Keratinocyte (primary cell): ENCODE results near the gene HES2. TPM values are rescaled to one million over a fixed set of nuclear protein-coding genes. Genes with fewer than 3 reads are reported as not detected.

Source experiments
- DNase-seq: peaks from one replicate; pipeline ENCODE4 v3.0.0-alpha.2; 2011; ENCODE audit warnings: low read depth, missing footprints, low spot score
- FAIRE-seq: peaks from 2 replicates; lab custom pipeline; 2011; peaks lifted over from hg19 to GRCh38; lab: Jason Lieb, UNC
- H2AFZ ChIP-seq: 2 replicates; pipeline ENCODE4 v1.6.0; 2012; ENCODE audit warnings: low read length, control low read depth, inconsistent platforms; ENCODE audit not compliant: control insufficient read depth
- H3K27ac ChIP-seq: 2 replicates; pipeline ENCODE4 v1.5.1; 2011; ENCODE audit warnings: low read length; ENCODE audit not compliant: control insufficient read depth, insufficient read depth
- H3K27me3 ChIP-seq: 3 replicates; pipeline ENCODE4 v1.6.0; 2011; ENCODE audit warnings: low read length; ENCODE audit not compliant: control insufficient read depth, insufficient read depth; ENCODE audit errors: extremely low read depth
- H3K36me3 ChIP-seq, 2 experiments: 2 replicates in 1 of 2; 3 replicates in 1 of 2; pipeline ENCODE4 v1.5.1; 2011; ENCODE audit warnings: low read length in 2 of 2, mild to moderate bottlenecking in 1 of 2; ENCODE audit not compliant: control insufficient read depth in 2 of 2, insufficient read depth in 2 of 2; ENCODE audit errors: extremely low read depth in 1 of 2
- H3K4me1 ChIP-seq: 3 replicates; pipeline ENCODE4 v1.5.1; 2011; ENCODE audit warnings: low read length; ENCODE audit not compliant: control insufficient read depth, insufficient read depth; ENCODE audit errors: extremely low read depth
- H3K4me2 ChIP-seq: 3 replicates; pipeline ENCODE4 v1.6.0; 2011; ENCODE audit warnings: low read depth, low read length; ENCODE audit not compliant: control insufficient read depth, insufficient read depth; ENCODE audit errors: extremely low read depth
- H3K4me3 ChIP-seq, 3 experiments: fragments of 200-600 bp in 1 of 3; sonication (generic) in 1 of 3; 2 replicates in 2 of 3; 3 replicates in 1 of 3; pipeline ENCODE4 v1.5.1; 2011 to 2016; ENCODE audit warnings: low read length in 3 of 3, mild to moderate bottlenecking in 3 of 3, control low read depth in 2 of 3, inconsistent platforms in 1 of 3, low read depth in 1 of 3, mixed read lengths in 1 of 3, mixed run types in 1 of 3, moderate library complexity in 1 of 3; ENCODE audit not compliant: control insufficient read depth in 2 of 3, insufficient read depth in 2 of 3; ENCODE audit errors: extremely low read depth in 1 of 3
- H3K79me2 ChIP-seq: 2 replicates; pipeline ENCODE4 v1.6.0; 2012; ENCODE audit warnings: low read length; ENCODE audit not compliant: control insufficient read depth, insufficient read depth
- H3K9ac ChIP-seq: 3 replicates; pipeline ENCODE4 v1.6.0; 2011; ENCODE audit warnings: low read length; ENCODE audit not compliant: control insufficient read depth, insufficient read depth; ENCODE audit errors: extremely low read depth
- H3K9me1 ChIP-seq: 3 replicates; pipeline ENCODE4 v1.6.0; 2011; ENCODE audit warnings: low read length; ENCODE audit not compliant: control insufficient read depth, insufficient read depth; ENCODE audit errors: extremely low read depth
- H3K9me3 ChIP-seq: 2 replicates; pipeline ENCODE4 v1.5.1; 2012; ENCODE audit warnings: low read depth, low read length; ENCODE audit not compliant: control insufficient read depth
- H4K20me1 ChIP-seq: 3 replicates; pipeline ENCODE4 v1.6.0; 2011; ENCODE audit warnings: low read length; ENCODE audit not compliant: control insufficient read depth, insufficient read depth; ENCODE audit errors: extremely low read depth
- EZH2 ChIP-seq: IDR thresholded peaks from one replicate; pipeline ENCODE4 v1.6.1; 2012; ENCODE audit warnings: inconsistent platforms, mild to moderate bottlenecking, low read length, moderate library complexity
- dilution Hi-C: fragments of 300-500 bp; cut with MboI; formaldehyde crosslinking; loops from one replicate; pipeline ENCODE4 v1.7.0; 2020; ENCODE audit warnings: low sequenced_read_pairs; ENCODE audit not compliant: extremely low pct_ligation_motif_present
- polyA plus RNA-seq, 5 experiments: library from polyadenylated mRNA; depleted of rRNA in 3 of 5; stranded (reverse) in 3 of 5; stranded (forward) in 1 of 5; unstranded in 1 of 5; fragments of >200 nt; gene quantifications; 1 replicate in 1 of 5; 2 replicates in 3 of 5; 3 replicates in 1 of 5; pipeline versions ENCODE4 v1.2.1 to v1.2.3, GENCODE V29; 2011 to 2012; ENCODE audit warnings: missing spikeins in 2 of 5, low read depth in 1 of 5, low replicate concordance in 1 of 5
- TF ChIP-seq, protein P1 (sequence below), 3 experiments: IDR thresholded peaks in 1 of 3; conservative IDR thresholded peaks in 1 of 3; optimal IDR thresholded peaks in 1 of 3; 2 replicates in 2 of 3; 3 replicates in 1 of 3; pipeline versions ENCODE3 to v1.5.1; 2011; ENCODE audit warnings: low read length in 3 of 3, mild to moderate bottlenecking in 3 of 3, moderate library complexity in 2 of 3, control low read depth in 1 of 3, inconsistent platforms in 1 of 3; ENCODE audit not compliant: insufficient read depth in 2 of 3; ENCODE audit errors: extremely low read depth in 1 of 3

HES2 gene
- polyA plus RNA-seq, 1 donor (not counting 4 experiments of a cell fraction or from before 2014, with no cell fraction given), result 30.1 TPM

DNA sequence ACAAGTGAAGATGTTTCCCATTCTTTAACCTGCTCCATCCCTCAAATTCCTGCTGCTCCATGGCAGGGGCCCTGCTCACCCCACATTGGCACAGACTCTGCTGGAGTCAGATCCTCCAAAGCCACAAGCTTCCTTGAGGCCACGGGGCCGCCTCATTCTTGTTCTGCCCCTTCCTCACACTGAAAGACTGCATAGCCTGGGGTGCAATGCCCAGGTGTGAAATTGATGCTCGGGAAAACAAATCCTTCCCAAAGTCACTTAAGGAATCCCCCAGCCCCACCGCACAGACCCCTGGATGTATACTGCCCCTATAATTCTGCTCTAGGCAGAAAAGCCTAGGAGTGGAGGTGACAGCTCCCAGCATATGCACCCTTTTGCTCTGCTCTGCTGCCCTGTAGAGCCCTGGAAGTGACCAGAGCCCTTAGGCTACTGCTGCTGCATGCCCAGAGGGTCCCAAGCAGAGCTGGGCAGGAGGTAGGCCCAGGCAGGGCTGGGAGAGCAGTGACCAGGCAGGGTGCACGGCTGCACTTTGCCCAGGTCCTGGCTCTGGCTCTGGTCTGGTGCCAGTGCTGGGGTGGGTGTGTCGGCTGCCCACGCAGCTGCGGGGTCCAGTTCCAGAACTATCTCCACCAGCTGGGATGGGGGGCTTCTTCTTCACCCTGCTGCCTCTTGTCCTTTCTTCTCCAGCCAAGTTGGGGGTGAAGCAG lies 1.6 kb downstream of the HES2 start:
- DNase-seq (no peak), FAIRE-seq (no peak)
- Histone ChIP-seq H3K4me1 (peaks cover 66% of the 10 kb centered on the region), H3K9ac (peak overlapping the region; percentile 75), H3K36me3 (no peaks in the 10 kb centered on the region), H3K27ac (no peak overlapping the region), H3K27me3 (no peaks in the 10 kb centered on the region), H3K4me2 (peak overlapping the region; percentile 83), H3K79me2 (peaks cover 16% of the 10 kb centered on the region), H3K4me3 (peak overlapping the region; percentile 65 to 83 (median 68)), H3K9me3 (no peaks in the 10 kb centered on the region), H3K9me1 (no peaks in the 10 kb centered on the region), H4K20me1 (no peaks in the 10 kb centered on the region), H2AFZ (no peak overlapping the region)
- TF ChIP-seq, protein P1, sequence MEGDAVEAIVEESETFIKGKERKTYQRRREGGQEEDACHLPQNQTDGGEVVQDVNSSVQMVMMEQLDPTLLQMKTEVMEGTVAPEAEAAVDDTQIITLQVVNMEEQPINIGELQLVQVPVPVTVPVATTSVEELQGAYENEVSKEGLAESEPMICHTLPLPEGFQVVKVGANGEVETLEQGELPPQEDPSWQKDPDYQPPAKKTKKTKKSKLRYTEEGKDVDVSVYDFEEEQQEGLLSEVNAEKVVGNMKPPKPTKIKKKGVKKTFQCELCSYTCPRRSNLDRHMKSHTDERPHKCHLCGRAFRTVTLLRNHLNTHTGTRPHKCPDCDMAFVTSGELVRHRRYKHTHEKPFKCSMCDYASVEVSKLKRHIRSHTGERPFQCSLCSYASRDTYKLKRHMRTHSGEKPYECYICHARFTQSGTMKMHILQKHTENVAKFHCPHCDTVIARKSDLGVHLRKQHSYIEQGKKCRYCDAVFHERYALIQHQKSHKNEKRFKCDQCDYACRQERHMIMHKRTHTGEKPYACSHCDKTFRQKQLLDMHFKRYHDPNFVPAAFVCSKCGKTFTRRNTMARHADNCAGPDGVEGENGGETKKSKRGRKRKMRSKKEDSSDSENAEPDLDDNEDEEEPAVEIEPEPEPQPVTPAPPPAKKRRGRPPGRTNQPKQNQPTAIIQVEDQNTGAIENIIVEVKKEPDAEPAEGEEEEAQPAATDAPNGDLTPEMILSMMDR (optimal IDR thresholded peaks at IDR 0.05 in 1 of 3, IDR thresholded peaks at IDR 0.05 in 1 of 3, conservative IDR thresholded peaks at IDR 0.05 in 1 of 3; ENCODE audit: extremely low read depth in 1 of 3, insufficient read depth in 2 of 3, low read length in 3 of 3), result no peak
- TF ChIP-seq EZH2, result no peak
- dilution Hi-C loops, result no loop called here

DNA sequence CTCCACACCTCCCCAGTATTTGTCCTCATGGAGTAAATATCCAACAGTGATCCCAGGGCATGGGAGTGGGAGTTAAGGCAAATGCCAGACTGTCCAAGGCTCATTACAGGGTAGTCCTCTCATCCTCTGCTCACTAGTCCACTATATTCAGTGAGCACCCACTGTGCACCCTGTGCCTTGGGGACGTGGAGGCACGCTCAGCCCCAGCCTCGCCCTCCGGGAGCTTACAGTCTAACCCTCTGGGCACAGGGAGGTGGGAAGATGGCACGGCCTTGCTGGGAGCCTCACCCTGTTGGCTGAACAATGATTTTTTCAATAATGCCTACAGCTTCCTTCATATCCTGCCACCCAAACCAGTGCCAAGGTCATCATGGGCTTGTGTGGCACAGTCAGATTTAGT lies 2.8 kb downstream of the HES2 start:
- peak overlapping the region; percentile 8 for H3K27ac ChIP-seq

More for the DNA sequence above, 2.8 kb downstream of the HES2 start:
- FAIRE-seq (no peak), DNase-seq (no peak)
- no peaks in the 10 kb centered on the region for H3K27me3 ChIP-seq
- no peaks in the 10 kb centered on the region for H4K20me1 ChIP-seq
- dilution Hi-C loops, result no loop called here
- TF ChIP-seq, protein P1 (optimal IDR thresholded peaks at IDR 0.05 in 1 of 3, IDR thresholded peaks at IDR 0.05 in 1 of 3, conservative IDR thresholded peaks at IDR 0.05 in 1 of 3; ENCODE audit: extremely low read depth in 1 of 3, insufficient read depth in 2 of 3, low read length in 3 of 3), result no peak
- no peak for TF ChIP-seq EZH2
- H3K9ac ChIP-seq, result peak overlapping the region; percentile 15
- no peak overlapping the region for H3K4me3 ChIP-seq
- H3K36me3 ChIP-seq, result no peaks in the 10 kb centered on the region
- no peak overlapping the region for H3K4me2 ChIP-seq
- peaks cover 65% of the 10 kb centered on the region for H3K4me1 ChIP-seq
- no peaks in the 10 kb centered on the region for H3K9me3 ChIP-seq
- H3K79me2 ChIP-seq, result peaks cover 16% of the 10 kb centered on the region
- H2AFZ ChIP-seq, result no peak overlapping the region
- H3K9me1 ChIP-seq, result no peaks in the 10 kb centered on the region
